AG09309 (cell line): ENCODE results near the gene TKFC.

Source experiments
- DNase-seq: peaks from one replicate; pipeline ENCODE4 v3.0.0-alpha.2; 2010; ENCODE audit warnings: low read depth
- H3K4me3 ChIP-seq: 2 replicates; pipeline ENCODE4 v1.5.1; 2011; ENCODE audit warnings: mild to moderate bottlenecking, low read depth, low read length, moderate library complexity; ENCODE audit not compliant: control insufficient read depth
- TF ChIP-seq, protein P1 (sequence below): IDR thresholded peaks from 2 replicates; pipeline ENCODE4 v1.5.1; 2011; ENCODE audit warnings: mild to moderate bottlenecking, low read depth, low read length, inconsistent platforms; ENCODE audit not compliant: insufficient read depth, control insufficient read depth; ENCODE audit errors: missing control alignments

TKFC gene

DNA sequence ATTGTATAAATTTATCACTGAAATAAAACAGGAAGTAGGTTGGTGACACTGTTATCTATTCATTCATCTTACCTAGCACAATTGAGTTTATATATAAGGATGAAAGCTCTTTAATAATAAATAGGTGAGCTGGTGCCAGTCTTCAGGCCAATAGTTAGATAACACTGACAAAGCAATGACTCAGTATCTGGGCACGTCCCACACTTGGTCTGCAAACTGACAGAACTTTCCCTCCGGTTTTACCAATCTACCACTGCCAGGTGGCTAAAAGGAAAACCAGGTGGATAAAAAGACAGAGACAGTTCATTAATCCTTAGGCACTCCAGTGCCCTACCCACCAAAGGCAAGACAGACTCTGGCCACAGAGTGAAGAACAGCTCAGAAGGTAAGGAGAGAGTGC, 17.8 kb upstream of the TKFC start:
- TF ChIP-seq, protein P1, sequence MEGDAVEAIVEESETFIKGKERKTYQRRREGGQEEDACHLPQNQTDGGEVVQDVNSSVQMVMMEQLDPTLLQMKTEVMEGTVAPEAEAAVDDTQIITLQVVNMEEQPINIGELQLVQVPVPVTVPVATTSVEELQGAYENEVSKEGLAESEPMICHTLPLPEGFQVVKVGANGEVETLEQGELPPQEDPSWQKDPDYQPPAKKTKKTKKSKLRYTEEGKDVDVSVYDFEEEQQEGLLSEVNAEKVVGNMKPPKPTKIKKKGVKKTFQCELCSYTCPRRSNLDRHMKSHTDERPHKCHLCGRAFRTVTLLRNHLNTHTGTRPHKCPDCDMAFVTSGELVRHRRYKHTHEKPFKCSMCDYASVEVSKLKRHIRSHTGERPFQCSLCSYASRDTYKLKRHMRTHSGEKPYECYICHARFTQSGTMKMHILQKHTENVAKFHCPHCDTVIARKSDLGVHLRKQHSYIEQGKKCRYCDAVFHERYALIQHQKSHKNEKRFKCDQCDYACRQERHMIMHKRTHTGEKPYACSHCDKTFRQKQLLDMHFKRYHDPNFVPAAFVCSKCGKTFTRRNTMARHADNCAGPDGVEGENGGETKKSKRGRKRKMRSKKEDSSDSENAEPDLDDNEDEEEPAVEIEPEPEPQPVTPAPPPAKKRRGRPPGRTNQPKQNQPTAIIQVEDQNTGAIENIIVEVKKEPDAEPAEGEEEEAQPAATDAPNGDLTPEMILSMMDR, result no peak
- no peak overlapping the region for H3K4me3 ChIP-seq
- DNase-seq, result no peak

DNA sequence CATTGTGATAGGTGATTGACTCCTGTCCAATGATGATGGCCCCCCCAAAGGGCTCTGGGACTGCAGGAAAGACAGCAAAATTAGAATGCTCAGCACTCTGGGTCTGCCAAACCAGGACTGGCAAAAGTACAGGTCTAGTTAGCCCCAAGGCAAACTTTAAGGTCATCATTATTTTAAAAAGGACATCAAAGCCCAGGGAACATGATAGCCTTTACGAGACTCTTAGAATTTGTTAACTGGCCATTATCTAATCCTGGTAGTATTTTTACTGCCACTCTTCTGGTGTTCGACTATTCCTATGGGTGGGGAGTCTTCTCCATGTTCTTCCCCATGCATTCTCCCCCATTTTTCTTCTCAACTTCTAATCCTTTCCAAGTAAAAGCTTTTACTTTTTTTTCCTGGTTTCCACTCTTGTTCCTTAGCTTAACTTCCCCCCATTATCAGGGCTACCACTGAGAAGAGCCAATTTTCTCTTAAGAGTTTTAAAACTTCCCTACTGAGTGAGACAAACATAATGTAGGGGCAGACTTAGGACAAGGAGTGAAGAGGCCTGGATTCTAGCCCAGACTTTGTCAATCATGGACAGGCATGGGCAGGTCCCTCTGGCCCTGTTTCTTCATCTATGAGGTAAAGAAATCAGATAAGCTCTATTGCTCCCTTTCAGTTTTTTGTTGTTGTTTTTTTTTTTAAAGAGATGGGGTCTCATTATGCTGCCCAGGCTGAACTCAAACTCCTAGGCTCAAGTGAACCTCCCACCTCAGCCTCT, 7.2 kb upstream of the TKFC start:
- no peak overlapping the region for H3K4me3 ChIP-seq
- DNase-seq, result no peak
- TF ChIP-seq, protein P1, result no peak

DNA sequence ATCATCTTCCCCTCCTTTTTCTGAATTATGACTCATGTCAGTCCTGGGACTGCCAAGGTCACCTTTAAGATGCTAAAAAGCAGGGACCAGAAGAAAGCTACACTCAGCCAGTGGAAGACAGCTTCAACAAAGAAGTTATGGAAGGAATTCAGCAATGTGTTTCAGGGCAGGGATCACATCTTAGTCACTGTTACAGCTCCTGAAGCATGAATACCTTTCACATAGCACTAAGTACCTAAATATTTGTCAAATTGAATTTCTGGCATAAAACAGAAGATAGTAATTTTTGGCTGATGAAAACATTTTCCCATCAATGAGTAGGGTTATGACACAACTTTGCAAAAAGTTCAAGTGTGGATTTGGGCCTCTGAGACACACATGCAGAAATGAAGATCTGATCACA, 5.4 kb upstream of the TKFC start:
- TF ChIP-seq, protein P1, result no peak
- no peak for DNase-seq
- H3K4me3 ChIP-seq, result no peak overlapping the region

DNA sequence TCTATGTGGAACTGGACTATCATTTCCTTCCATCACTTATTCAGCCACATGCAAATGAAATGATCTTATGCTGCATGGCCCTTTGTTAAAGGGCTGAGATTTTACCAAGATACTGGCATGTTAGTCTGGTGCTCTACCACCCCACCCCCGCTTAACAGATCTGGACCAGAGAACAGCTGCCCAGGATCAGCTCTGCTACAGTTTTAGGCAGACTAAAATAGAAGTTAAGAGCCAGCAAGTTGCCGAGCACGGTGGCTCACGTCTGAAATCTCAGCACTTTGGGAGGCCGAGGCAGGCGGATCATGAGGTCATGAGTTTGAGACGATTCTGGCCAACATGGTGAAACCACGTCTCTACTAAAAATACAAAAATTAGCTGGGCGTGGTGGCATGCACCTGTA, 4.7 kb upstream of the TKFC start:
- no peak for DNase-seq
- no peak overlapping the region for H3K4me3 ChIP-seq
- TF ChIP-seq, protein P1, result no peak

DNA sequence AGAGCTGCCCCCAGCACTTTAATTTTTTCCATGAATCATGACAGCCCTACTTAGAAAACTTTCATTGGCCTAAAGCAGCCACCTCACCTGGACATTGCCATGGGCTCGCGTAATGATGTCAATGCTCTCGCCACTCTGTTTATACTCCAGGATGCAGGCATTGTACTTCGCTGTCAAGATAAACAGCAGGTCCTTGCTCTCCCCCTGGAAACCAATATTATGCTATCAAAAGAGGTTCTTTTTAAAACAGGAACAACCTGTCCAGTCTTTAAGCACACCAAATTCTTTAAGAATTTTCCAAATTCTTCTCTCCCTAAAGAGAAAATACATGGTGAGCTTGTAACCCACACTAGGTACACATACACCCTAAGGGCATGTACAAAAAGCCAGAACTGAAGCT, 3.2 kb upstream of the TKFC start:
- TF ChIP-seq, protein P1, result no peak
- DNase-seq, result no peak
- no peak overlapping the region for H3K4me3 ChIP-seq

DNA sequence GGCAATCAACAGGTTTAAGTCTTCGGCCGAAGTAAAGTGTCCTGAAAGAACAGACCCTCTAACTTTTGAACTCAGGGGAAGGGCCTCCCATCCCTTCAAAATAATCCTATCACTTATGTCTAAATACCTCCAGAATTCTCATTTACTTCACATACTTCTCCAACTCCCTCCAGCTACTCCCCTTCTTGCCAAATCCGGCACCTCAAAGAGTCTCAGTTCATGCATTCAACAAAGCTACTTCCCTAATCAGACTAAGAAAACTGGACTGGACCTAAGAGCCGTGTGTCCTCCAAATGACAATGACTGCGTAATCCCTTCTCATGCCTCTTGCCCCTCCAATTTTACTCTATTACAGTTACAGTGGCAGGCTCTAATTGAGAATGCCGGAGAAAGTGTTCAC, 1.4 kb upstream of the TKFC start:
- H3K4me3 ChIP-seq, result peak overlapping the region; percentile 87
- TF ChIP-seq, protein P1, result no peak
- DNase-seq, result no peak
